Measurements from ENCODE around the gene CCDC9B. TPM values are rescaled to one million over a fixed set of nuclear protein-coding genes. Genes with fewer than 3 reads are reported as not detected.

The CCDC9B gene
- total RNA-seq, 4 donors from 2014 or later: 5.4 to 34.4 (median 15.0) TPM

- peak overlapping the region in 2 of 4 donors; percentile 83 to 95 for H3K27ac ChIP-seq
- H3K36me3 ChIP-seq: no peaks in the 10 kb centered on the region
- peaks cover 9 to 53% (median 21%) of the 10 kb centered on the region in 3 donors for H3K4me1 ChIP-seq
- no peak for DNase-seq
- H3K27me3 ChIP-seq: no peaks in the 10 kb centered on the region
- 89 to 91% methylated on average over 3 to 5 of the region's 5 CpGs for WGBS, 2 donors
- intact Hi-C loops (cut with DNase I): no loop called here
- no peak overlapping the region for H3K4me3 ChIP-seq
- TF ChIP-seq POLR2A (IDR thresholded peaks at IDR 0.05) (no peak), CTCF (IDR thresholded peaks at IDR 0.05) (no peak)
- no peaks in the 10 kb centered on the region for H3K9me3 ChIP-seq
Observed at GRCh38 chr15:40349163-40349562, 8.4 kb upstream of the CCDC9B start.

GRCh38 chr15:40348474-40348870, 7.7 kb upstream of the CCDC9B start:
- TF ChIP-seq CTCF (IDR thresholded peaks at IDR 0.05) (no peak), POLR2A (IDR thresholded peaks at IDR 0.05) (no peak)
- no peak overlapping the region for H3K4me3 ChIP-seq
- WGBS, 2 donors: 85 to 88% methylated on average over 1 to 2 of the region's 5 CpGs
- H3K27me3 ChIP-seq: no peaks in the 10 kb centered on the region
- intact Hi-C loops (cut with DNase I): no loop called here
- peak overlapping the region in 3 of 4 donors; percentile 59 to 95 (median 83) for H3K27ac ChIP-seq
- no peaks in the 10 kb centered on the region for H3K36me3 ChIP-seq
- H3K9me3 ChIP-seq: no peaks in the 10 kb centered on the region
- DNase-seq: no peak
- peaks cover 14 to 58% (median 21%) of the 10 kb centered on the region in 3 donors for H3K4me1 ChIP-seq

- Histone ChIP-seq H3K9me3 (no peaks in the 10 kb centered on the region), H3K27ac (peak overlapping the region in 3 of 4 donors; percentile 59 to 95 (median 83)), H3K36me3 (no peaks in the 10 kb centered on the region), H3K27me3 (no peaks in the 10 kb centered on the region), H3K4me3 (no peak overlapping the region), H3K4me1 (peaks cover 21 to 64% (median 27%) of the 10 kb centered on the region in 3 donors)
- 33 to 76% methylated on average over 1 to 4 of the region's 11 CpGs for WGBS, 2 donors
- TF ChIP-seq POLR2A (IDR thresholded peaks at IDR 0.05): no peak
- no peak for TF ChIP-seq CTCF (IDR thresholded peaks at IDR 0.05)
- no peak for DNase-seq
- intact Hi-C loops (cut with DNase I): no loop called here
Observed at GRCh38 chr15:40347559-40348473, 7.1 kb upstream of the CCDC9B start.

GRCh38 chr15:40346579-40347558, 6.1 kb upstream of the CCDC9B start:
- Histone ChIP-seq H3K27me3 (no peaks in the 10 kb centered on the region), H3K27ac (peak overlapping the region in 3 of 4 donors; percentile 59 to 95 (median 83)), H3K36me3 (no peaks in the 10 kb centered on the region), H3K9me3 (no peaks in the 10 kb centered on the region), H3K4me1 (peaks cover 27 to 74% (median 29%) of the 10 kb centered on the region in 3 donors), H3K4me3 (no peak overlapping the region)
- no peak for TF ChIP-seq POLR2A (IDR thresholded peaks at IDR 0.05)
- no peak for TF ChIP-seq CTCF (IDR thresholded peaks at IDR 0.05)
- DNase-seq: no peak
- intact Hi-C loops (cut with DNase I): no loop called here
- 81 to 84% methylated on average over 9 to 10 of the region's 15 CpGs for WGBS, 2 donors

Measured in esophagus squamous epithelium (tissue), 5 donors.